Measurements from ENCODE around the gene CBR1. TPM values are rescaled to one million over a fixed set of nuclear protein-coding genes. Genes with fewer than 3 reads are reported as not detected.
"Not testable (repeated sequence)": the region's sequence is repeated elsewhere in the genome, so short reads cannot be mapped to it uniquely, and the experiment has no call there.

The CBR1 gene
- polyA plus RNA-seq, 3 donors: 60.8 to 67.9 (median 66.2) TPM

DNA sequence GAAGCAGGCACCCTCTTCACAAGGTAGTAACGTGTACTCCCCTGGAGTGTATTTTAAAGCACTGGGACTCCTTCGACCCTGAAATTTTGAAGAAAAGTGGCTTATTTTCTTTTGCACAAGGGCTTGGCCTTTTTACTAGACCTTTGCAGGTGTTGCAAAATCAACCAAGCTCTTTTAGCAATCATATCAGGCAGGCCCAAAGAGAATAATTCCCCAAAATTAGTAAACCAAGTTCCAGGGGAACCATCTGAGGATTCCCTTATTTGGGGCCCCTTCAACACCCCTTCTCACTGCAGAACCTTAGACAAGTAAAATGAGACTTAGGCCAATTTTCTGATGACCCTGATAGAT, 28.3 kb downstream of the CBR1 start:
- no peak for DNase-seq (ENCODE audit: extremely low read depth in 1 of 11, low read depth in 9 of 11, low spot score in 4 of 11)

DNA sequence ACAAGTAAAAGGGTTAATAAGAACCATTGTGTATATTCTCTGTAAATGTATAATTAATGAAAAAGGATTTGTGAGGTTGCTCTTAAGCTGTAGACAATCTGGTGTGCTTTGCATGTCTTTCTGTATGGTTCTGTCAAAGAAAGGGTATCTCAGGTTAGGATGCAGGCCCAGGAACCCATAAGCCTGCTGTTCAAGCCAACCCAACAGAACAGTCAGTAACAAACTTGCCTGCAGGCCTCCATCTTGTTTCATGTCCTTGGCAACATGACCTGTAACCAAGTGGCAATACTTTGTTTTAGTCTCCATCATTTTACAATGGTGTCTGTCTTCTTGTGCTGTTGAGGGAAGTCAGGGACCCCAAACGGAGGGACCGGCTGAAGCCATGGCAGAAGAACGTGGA, 29.2 kb downstream of the CBR1 start:
- no peak for DNase-seq (ENCODE audit: extremely low read depth in 1 of 11, low read depth in 9 of 11, low spot score in 4 of 11)

DNA sequence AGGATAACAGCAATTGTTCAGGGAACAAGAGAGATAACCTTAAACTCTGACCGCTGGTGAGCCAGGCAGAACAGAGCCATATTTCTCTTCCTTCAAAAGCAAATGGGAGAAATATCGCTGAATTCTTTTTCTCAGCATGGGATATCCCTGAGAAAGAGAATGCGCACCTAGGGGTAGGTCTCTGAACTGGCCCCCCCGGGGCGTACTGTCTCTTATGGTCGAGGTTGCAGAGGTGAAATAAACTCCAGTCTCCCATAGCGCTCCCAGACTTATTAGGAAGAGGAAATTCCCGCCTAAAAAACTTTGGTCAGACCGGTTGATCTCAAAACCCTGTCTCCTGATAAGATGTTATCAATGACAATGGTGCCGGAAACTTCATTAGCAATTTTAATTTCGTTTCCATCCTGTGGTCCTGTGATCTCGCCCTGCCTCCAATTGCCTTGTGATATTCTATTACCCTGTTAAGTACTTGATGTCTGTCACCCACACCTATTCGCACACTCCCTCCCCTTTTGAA, 29.9 kb downstream of the CBR1 start:
- not testable (repeated sequence) for DNase-seq (ENCODE audit: extremely low read depth in 1 of 11, low read depth in 9 of 11, low spot score in 4 of 11)

DNA sequence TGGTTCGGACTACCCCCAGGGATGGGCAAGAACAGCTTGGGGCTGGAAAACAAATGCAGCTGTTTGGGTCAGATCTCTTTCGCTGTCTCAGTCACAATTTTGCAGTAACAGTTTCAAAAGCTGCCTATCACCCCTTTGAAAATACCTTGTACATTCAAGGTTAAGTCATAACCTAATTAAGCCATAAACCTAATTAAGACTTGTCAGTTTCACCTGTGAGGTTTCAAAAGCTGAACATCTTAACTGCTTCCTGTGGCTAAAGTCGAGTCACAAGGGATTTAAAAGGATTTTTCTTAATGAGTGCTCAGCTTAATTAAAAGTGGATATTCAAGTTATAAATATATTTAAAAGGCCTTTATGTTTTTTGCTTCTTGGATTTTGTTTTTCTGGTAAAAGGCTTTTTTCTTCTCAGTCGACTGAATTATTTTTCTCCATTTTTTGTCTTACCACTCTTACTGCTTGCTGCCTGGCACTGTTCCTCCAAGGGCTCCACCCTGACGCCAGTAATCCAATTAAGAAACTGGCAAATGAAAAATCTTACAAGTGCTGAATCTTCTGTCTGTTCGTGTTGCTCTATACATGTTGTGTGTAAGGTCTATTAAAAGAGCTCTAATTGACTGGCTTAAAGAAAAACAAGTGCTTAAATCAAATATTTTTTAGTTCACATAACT, 31.3 kb downstream of the CBR1 start:
- no peak for DNase-seq (ENCODE audit: extremely low read depth in 1 of 11, low read depth in 9 of 11, low spot score in 4 of 11)

DNA sequence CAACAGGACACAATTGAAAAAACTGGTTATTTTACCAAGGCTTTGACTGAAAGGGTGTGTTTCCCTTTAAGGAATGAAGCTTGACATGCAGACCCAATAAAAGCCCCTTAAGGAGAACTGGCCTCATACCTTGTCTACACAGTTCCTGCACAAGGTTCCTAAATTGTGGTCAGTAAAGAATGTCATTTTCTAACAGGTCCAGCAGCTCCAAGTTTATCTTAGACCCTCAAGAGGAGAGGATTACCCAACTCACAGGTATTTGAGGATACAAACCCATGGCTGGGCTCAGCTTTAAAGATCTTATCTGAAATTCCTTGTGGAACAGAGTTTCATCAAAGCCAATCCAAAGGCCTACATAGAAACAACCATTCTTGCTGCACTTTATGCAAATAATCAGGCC, 33.6 kb downstream of the CBR1 start:
- no peak for DNase-seq (ENCODE audit: extremely low read depth in 1 of 11, low read depth in 9 of 11, low spot score in 4 of 11)

DNA sequence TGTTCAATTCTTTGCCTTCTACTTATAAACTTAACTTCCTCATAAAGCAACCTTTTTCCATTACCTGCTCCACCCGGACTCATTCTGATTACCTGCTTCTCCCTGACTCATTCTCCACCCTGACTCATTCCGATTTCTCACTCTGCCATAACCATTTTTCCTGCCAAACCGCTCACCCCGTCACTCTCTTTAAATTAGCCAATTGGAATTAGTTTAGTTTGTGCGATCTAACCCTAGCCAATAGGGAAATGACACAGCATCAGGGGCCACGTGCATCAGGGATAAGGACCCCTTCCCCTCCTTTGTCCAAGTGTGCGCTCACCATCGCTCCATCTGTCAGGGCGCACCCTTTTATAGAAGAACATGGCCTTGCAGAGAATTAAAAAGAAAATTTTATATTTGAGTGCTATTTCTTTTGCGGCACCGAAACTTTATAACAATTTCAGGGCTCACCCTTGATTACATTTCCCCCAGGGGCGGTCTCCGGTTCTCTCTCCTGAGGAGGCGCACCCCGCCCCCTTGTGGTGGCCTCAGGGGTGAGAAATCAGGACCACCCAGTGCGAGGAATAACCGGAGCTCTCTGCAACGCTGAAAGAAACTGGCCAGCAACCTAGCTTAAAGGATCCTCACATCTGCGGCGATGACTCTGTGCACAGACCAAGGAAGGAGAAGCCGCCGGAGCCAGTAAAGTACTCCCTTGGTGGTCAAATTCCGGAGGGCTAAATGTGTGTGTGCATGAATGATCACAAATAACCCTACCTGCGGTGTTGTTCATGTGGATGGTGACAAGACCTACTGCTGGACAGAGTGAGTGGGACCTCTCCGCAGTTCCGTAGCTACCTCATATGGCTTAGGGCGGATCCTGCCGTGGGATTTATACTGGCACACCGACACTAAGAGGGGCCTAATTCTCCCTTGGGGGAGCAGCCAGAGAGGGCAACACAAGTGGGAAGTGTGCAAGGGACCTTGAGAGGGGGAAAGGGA, 34.8 kb downstream of the CBR1 start:
- peak in 10 of 11 donors; percentile 49 to 77 (median 68) for DNase-seq (ENCODE audit: extremely low read depth in 1 of 11, low read depth in 9 of 11, low spot score in 4 of 11)

DNA sequence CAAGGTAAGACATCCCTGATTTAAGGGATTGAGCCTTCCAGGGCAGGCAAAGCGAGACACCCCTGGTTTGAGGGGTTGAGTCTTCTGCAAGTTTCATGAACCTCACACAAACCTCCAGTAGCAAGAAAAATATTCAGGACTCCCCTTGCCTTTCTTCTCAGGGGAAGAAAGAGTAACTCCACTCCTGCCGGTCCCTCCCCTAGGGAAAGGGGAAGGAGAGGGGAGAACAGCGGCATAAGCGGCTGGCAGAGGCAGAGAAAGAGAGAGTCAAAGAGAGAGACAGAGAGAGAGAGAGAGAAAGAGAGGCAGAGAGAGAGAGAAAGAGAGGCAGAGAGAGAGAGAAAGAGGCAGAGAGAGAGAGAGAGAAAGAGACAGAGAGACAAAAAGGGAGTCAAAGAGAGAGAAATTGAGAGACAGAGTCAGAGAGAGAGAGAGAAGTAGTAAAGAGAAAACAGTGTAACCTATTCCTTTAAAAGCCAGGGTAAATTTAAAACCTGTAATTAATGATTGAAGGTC, 35.6 kb downstream of the CBR1 start:
- DNase-seq (ENCODE audit: extremely low read depth in 1 of 11, low read depth in 9 of 11, low spot score in 4 of 11): no peak

DNA sequence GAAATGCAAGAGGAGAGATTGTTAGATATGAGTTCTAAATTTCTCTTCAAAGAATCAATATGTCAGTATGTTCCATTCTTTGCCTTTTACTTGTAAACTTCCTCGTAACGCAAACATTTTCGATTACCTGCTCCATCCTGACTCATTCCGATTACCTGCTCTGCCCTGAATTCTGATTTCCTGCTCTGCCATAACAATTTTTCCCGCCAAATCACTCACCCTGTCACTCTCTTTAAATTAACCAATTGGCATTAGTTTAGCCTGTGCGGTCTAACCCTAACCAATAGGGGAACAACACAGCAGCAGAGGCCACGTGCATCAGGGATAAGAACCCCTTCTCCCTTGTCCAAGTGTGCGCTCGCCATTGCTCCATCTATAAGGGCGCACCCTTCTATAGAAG, 40.0 kb downstream of the CBR1 start:
- no peak for DNase-seq (ENCODE audit: extremely low read depth in 1 of 11, low read depth in 9 of 11, low spot score in 4 of 11)

DNA sequence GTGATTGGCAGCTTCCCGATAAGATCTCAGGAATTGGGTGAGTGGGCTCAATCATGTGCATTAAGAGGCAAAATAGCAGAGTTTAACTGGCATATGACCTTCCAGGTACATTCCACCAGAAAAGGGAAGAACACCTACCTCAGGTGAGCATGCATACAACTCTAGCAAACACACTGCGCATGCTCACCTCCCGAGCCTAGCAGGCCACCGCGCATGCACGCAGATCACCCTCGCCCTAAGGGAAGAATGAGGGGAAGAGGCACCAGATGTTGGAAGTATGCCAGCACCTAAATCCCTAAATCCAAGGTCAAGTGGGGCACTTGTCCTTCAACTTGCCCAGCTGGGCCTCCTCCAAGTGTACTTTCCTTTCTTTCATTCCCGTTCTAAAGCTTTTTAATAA, 41.4 kb downstream of the CBR1 start:
- no peak for DNase-seq (ENCODE audit: extremely low read depth in 1 of 11, low read depth in 9 of 11, low spot score in 4 of 11)

DNA sequence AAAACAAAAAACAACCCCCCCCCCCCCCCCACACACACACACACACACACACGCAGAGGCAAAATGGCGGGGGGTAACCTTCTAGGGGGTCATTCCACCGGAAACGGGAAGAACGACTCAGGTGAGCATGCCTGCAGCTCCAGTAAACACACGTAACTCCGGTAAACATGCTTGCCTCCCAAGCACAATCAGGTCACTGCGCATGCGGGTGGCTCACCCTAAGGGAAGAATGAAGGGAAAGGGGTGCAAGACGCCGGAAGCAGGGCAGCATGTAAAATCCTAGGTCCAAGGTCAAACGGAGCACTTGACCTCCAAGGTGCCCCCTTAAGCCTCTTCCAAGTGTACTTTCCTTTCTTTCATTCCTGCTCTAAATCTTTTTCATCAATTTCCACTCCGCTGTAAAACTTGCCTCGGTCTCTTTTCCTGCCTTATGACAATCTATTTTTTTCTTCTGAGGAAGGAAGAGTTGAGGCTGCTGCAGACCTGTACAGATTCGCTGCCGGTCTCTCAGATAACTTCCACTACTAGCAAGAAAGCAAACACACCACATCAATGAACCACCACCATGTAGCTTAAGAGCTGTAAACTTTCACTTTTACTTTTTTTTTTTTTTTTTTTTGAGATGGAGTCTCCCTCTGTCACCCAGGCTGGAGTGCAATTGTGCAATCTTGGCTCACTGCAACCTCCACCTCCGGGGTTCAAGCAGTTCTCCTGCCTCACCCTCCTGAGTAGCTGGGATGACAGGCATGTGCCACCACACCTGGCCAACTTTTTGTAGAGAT, 44.0 kb downstream of the CBR1 start:
- DNase-seq (ENCODE audit: extremely low read depth in 1 of 11, low read depth in 9 of 11, low spot score in 4 of 11): no peak

DNA sequence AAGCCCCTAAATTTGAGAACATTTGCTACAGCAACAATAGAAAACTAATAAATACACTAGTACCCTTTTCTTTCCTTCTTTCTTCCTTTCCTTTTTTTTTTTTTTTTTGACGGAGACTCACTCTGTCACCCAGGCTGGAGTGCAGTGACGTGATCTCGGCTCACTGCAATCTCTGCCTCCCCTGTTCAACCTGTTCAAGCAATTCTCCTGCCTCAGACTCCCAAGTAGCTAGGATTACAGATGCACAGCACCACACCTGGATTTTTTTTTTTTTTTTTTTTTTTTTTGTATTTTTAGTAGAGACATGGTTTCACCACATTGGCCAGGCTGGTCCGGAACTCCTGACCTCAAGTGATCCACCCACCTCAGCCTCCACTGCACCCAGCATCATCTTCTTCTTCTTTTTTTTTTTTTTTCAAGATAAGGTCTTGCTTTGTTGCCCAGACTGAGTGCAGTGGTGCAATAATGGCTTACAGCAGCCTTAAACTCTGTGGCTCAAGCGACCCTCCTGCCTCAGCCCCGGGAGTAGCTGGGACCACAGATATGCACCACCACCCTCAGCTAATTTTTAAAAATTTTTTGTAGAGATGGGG, 45.4 kb downstream of the CBR1 start:
- no peak for DNase-seq (ENCODE audit: extremely low read depth in 1 of 11, low read depth in 9 of 11, low spot score in 4 of 11)

DNA sequence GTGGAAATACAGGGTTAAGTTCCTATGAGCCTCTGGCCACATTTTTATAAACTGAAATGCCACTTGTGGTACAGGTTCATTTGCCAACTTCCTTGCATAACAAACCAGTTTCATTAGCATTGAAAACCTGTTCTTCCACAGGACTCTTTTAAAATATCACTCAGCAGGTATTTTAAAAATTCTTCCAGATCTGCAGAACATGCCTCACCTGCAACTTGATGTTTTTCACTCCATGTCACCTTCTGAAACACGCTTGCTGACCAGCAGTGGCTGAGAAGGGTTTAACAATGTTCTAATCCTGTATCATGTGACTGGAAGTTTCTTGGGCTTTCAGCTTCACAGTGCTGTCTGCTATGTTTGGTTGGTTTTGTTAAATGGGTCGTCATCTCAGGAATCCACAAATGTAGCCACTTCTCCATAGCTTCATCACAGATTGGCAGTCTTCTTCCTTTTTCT, 47.5 kb downstream of the CBR1 start:
- no peak for DNase-seq (ENCODE audit: extremely low read depth in 1 of 11, low read depth in 9 of 11, low spot score in 4 of 11)

DNA sequence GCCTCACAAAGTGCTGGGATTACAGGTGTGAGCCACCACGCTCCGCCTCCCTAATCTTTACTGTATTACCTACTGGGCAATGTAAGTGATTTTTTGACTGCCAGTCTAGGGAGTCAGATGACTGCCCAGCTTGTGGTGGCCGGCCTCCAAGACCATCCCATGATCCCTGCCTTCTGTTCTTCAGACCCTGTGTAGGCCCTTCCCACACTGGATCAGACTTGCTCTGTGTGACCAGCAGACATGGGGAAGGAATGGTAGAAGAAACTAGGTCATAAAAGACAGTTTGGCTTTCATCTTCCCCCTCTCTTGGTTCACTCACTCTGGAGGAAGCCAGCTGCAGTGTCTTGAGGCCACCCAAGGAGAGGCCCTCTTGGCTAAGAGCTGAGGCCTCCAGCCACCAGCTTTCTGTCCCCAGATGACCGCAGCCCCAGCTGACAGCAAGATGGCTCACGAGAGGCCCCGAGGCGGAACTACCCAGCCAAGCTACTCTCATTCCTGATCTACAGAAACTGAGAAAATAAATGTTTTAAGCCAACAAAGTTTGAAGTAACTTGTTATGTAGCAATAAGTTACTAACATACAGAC, 50.6 kb downstream of the CBR1 start:
- DNase-seq (ENCODE audit: extremely low read depth in 1 of 11, low read depth in 9 of 11, low spot score in 4 of 11): no peak

Other genes with a start within 250 kb of the CBR1 start
- gene SETD4, start 9.5 kb upstream of the CBR1 start, polyA plus RNA-seq (ENCODE audit: insufficient read length in 3 of 3): 10 to 100 TPM; 27.1 to 61.6 (median 28.3) TPM
- 1 to 10 TPM; 1.2 to 2.4 (median 1.6) TPM for gene CBR3, start 65.1 kb downstream of the CBR1 start, polyA plus RNA-seq (ENCODE audit: insufficient read length in 3 of 3)
- gene DOP1B, start 86.8 kb downstream of the CBR1 start, polyA plus RNA-seq (ENCODE audit: insufficient read length in 3 of 3): 1 to 10 TPM; 6.0 to 8.0 (median 6.8) TPM